NCI-H748 (cell line): ENCODE measurements around the gene TGM1.
"Not testable (repeated sequence)": the region's sequence is repeated elsewhere in the genome, so short reads cannot be mapped to it uniquely, and the experiment has no call there.

ENCODE experiments used
- DNase-seq: peaks from one replicate; lab custom pipeline; 2025; ENCODE audit not compliant: unreplicated experiment; lab: John Stamatoyannopoulos, UW

TGM1 gene

DNA sequence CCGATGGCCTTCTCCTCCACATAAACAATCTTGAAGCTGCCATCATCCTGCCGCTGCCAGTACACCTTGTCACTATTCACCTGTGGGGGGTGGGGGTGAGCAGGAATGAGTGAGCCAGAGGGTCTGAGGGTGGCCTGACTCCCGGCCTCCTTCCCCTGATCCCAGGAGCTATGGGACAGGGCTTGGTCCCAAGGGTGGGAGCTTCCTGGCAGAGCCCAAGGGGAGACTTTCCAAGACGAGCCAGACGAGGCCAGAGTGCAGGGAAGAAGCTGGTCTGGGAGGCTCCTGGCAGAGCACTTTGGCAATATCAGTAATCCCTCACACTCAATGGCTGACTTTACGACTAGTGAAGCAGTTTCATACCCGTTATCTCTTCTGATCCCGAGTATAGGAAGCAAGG is 7.5 kb downstream of the TGM1 start:
- no peak for DNase-seq

DNA sequence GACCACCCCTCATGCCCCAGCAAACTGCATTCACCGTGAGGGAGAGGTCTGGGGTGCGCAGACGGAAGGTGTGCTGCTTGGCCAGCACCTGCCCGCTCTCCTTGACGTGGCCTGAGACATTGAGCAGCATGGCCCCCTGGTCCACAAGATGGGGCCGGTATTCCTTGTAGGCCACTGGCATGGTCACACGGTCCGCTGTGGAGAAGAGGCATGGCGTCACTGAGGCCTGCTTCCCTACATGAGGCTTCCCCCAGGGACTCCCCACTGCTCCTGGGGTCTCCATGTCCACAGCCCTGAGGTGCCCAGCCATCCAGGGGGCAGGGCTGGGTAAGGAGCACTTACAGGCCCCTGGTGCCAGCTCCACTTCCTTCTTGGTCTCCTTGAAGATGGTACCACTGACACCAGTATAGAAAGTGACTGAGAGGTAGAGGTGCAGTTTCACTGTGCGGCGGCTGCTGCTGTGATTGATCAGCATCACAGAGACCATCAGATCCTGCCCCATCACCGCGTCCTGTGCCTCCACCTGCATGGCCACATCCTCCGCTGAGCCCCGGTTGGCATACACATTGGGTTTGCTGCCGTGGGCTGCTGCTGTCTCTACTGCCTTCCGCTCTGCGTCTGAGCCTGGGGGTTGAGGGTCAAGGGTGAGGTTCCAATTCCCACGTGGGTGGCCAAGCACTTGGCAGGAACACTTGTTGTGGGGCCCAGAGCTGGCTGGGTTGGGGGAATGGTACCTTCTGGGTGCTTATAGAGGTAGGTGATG is 8.2 kb downstream of the TGM1 start:
- no peak for DNase-seq

DNA sequence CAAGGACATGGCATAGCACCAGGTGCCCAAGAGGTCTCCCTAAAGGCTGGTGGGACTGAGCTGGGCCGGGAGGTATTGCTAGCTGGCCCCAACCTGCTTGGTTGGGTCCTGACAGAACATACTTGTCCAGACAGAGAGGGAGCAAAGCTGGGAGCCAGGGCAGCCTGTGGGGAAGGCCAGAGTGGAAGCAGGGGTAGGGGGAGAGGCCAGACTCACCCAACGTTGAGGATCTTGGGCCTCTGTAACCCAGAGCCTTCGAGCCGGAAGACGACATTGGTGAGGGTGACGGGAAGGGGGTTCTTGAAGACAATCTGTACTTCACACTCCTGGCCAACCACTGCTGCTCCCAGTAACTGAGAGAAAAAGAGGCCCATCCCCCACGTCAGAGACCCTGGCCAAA is 9.0 kb downstream of the TGM1 start:
- no peak for DNase-seq

DNA sequence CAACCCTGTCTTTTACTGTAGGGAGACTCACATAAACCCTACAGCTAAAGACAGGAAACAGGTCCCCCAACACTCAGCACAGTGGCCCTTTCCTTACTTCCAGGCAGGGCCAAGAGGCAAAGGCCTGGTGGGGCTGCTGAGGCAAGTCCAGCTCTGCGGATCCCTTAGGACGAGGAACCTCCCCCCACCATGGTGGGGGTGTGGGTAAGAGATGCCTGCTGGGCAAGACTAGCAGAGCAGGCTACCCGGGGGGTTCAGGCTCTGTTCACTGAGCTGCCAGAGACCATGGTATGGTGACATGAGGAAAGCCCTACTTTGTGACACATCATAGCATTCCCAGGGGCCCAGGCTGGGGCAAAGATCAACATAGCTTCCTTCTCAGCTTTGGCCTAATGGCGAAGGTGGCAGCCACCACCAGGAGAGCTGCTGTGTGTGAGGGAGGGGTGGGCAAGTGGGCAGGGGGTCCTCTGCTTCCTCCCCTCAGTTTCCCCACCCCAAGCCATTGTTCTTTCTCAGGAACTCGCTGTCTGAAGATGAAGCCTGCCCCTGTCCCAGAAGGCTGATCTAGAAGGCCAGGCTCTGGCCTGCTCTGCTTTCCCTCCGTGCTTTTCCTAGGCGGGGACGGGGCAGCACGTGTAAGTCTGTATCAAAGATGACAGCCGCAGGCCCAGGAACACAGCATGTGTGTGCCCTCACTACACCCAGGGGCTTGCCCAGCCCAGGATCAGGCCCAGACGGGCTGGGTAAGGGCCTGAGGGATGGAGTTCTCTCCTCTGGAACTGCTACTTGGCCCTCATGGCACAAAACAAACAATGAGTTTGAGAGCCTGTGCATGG is 10.5 kb downstream of the TGM1 start:
- no peak for DNase-seq

DNA sequence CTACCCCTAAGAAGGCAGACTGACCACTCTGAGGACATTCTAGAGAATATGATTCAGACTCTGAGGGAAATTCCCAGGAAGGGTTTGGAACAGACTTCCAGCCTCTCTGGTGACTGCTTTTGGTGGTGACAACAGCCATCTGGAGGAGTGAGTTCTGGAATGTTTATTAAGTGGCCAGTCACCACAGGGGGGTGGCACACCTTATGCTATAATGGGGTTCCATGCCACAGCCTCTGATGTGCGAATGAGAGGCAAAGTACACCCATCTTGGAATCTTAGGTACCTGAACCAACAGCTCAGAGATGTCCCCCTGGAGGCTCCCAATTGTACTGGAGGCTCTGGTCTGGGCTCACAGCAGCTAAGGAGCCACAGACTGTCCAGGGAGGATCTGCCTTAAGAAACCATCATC is 11.1 kb downstream of the TGM1 start:
- no peak for DNase-seq

DNA sequence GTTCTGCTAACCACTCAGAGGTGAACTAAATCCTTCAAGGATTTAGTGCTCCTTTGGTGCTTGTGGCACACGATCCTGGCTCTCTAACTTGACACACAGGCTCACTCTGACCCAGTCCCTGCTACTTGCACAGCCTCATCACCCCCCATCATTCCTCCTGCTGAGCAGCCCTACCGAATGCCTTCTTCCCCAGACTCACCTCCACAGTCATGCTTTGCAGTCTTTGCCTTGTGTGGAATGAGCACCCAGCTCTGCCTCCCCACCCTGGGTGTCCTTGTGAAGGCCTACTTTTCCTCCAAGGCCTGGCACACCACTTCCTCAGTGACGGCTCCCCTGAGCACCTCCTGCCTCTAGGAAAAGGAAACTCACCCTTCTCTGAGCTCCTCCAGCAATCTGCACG is 12.6 kb downstream of the TGM1 start:
- no peak for DNase-seq

DNA sequence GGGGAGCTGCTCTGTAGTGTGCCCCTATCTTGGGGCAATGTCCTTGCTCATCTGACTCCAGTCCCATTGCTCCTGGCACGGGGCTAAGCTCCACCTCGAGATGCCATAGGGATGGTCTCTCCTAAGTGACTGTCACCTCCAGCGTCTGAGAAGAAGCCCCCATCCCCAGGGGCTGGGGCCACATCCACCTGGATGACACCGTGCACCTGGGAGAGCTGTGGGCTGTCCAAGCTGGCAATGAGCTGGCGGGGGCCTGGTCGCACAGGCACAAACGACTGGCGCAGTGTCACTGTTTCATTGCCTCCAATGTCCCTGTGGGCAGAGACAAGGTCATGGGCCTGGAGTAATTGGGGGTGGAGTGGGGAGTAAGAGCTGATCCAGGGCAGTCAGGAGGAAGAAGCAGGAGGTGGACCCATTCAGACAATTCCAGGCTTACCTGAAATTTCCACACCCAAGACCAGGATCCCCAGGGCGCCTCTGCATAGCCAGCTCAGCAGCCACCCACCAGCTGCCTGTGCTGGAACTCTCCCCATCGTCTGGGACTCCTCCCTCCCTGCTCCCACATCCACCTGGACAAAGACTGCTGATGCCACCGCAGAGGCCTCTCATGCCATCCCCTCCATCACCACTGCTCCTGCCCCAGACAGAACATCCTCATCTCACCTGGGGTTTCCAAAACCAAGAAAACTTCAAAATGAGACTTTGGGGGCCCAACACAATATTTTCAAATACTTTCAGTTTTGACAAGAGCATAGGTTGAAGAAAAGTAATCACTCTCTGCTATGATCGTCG is 13.6 kb downstream of the TGM1 start:
- no peak for DNase-seq

DNA sequence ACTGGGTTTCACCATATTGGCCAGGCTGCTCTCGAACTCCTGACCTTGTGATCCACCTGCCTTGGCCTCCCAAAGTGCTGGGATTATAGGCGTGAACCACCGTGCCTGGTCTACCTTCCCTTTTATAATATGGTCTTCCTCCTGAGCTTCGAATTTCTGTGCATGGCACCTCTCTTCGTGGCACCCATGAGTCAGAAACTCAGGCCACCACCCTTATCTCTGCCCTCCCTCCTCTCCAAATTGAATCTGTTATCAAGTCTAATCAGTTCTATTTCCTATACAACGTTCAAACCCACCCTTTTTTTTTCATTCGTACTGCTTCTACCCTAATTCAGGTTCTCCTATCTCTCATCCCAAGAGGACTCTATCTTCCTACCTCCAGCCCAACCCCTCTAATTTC is 15.6 kb downstream of the TGM1 start:
- no peak for DNase-seq

DNA sequence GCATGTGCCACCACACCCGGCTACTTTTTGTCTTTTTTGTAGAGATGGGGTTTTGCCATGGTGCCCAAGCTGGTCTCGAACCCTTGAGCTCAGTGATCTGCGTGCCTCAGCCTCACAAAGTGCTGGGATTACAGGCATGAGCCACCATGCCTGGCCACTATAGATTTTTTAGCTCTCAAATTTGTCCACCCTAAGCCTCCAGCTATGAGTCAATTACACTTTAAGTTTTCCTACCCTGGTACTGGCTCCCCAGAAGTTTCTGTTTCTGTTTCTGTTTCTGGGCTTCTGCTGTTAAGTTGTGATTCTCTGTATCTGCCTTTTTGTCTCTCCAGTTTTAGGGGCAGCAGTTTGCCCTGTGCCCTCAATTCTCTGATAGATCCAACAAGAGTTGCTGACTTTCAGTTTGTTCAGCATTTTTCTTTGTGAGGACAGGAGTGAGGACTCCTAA is 16.2 kb downstream of the TGM1 start:
- no peak for DNase-seq

DNA sequence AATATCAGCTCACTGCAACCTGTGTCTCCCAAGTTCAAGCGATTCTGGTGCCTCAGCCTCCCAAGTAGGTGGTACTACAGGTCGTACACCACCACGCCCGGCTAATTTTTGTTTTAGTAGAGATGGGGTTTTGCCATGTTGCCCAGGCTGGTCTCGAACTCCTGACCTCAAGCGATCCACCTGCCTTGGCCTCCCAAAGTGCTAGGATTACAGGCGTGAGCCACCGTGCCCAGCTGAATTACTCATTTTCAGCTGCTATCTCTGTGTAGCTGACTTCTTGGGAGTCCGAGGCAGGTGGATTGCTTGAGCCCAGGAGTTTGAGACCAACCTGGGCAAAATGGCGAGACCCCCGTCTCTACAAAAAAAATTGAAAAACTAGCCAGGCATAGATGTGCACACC is 17.6 kb downstream of the TGM1 start:
- not testable (repeated sequence) for DNase-seq

DNA sequence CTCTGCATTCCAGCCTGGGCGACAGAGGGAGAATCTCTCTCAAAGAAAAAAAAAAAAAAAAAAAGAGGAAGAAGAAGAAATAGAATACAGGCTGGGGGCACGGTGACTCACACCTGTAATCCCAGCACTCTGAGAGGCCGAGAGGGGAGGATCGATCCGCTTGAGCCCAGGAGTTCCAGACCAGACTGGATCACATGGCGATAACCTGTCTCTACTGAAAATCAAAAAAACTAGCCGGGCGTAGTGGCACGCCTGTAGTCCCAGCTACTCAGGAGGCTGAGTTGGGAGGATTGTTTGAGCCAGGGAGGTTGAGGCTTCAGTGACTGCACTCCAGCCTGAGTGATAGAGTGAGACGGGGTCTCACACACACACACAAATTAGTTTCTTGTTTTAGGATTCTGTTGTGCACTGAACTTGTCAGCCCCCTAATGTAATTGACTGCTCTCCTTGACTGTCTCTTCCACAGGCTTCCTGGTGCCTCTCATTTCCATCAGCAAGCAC is 19.6 kb downstream of the TGM1 start:
- DNase-seq, result no peak

DNA sequence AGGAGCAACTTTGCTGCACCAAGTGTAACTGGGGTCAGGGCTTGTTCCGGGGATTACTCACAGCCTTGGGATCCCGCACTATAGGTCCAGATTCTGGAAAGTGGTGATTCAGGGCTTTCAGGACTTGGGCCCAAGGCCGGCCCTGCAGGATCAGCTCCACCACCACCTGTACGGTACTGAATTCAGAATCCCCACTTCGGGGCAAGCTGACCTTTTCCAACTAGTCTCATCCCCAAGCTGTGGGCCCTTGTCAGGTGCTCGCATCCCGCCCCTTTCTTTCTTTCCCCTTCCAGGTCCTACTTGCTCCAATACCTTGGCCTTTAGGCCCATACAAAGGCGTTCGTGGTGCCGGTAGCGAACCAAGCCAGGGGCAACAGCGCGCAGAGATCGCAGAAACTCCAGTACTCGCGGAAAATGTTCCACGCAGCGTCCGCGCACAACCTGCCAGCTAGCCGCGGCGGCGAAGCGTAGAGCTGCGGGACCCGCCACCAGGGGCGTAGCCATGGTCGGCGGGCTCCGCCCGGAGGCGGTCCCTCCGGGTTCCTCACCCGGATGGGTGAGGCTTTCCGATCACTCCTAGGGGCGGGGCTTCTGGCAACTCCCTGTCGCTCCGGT is 21.0 kb downstream of the TGM1 start:
- peak; percentile 94 for DNase-seq

DNA sequence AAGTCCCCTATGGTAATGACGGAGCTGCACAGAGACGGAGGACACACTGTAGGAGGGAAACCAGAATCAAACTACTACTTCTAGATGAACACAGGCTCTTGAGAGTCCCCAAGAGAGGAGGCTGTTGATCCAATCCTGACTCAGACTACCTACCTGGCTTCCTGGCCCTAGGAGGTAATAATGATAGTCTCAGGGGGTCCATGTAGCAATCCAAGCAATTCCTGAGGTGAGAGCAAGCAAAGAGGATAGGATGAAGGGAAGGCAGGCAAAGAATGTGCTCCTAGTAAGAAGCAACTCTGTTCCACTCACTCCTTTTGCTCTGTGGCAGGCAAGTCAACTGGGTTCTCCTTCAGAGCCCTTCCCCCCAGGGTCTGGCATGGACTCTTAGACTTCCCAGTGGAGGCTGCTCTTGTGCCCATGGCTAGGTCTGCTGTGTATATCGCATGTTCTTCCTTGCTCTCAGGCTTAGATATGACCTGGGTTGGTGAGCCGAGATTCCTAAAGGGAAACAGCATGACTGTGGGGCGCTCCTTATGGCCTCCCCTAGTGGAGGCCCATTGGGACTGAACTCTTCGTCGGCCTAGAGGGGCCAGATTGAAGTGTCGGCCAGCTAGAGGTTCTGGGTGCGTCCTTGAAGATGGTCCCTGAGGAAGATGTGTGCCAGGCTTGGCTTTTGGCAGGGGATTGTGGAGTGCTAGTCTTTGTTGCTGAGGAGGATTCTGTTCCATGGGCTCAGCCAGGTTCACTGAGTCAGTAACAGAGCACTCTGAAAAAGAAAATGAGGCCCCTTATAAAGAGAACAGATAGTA is 22.7 kb downstream of the TGM1 start:
- DNase-seq, result no peak

DNA sequence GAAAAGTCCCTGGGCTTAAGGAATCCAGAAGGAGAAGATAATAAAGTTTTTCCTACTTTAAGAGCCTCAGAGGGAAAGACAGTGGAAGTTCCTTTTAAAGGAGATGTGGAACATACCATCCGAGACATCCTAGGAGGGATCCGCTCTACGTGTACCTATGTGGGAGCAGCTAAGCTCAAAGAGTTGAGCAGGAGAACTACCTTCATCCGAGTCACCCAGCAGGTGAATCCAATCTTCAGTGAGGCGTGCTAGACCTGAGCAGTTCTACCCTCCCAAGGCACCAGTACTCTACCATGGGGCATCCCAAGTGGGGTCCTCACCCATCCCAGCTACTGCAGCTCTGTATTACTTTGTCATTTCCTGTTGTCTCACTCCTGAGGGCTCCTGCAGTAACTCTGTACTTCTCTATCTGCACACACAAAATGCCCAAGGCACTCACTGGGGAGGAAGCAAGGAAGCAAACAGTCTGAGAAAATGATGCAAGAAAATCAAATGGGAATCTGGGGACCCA is 24.4 kb downstream of the TGM1 start:
- DNase-seq, result no peak

DNA sequence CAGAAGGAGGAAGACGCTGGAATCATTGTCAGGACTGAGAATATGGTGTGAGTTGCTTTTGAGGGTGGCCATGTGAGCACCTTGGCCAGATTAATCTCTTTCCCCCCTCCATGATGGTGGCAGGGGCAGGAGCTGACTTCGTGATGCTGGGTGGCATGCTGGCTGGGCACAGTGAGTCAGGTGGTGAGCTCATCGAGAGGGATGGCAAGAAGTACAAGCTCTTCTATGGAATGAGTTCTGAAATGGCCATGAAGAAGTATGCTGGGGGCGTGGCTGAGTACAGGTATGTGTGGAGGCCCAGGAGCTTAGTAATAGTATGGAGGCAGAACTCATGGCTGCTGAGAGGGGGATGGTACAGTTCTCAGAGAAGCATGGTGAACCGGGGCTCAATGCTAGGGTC is 24.9 kb downstream of the TGM1 start:
- no peak for DNase-seq

DNA sequence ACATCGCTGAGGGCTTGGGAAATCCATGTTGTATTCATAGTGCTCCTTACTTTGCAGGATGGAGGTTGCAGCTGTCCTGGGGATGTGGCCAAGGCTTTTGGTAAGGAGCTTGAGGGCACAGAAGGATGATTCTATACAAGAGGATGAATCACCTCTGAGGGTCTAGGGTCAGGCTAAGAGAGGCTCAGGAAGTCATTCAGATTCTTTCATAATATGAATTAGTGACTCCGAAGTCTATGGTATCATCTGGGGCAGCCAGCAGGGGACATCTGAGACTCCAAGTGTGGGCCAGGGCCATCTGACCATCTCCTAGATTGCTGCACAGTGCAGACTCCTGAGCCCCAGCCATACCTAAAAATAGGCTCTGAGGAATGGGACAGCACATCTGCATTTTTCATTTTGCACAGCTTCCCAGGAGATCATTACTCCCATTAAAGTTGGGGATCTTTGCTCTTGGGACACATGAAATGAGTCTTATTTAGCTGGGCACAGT is 25.5 kb downstream of the TGM1 start:
- no peak for DNase-seq

DNA sequence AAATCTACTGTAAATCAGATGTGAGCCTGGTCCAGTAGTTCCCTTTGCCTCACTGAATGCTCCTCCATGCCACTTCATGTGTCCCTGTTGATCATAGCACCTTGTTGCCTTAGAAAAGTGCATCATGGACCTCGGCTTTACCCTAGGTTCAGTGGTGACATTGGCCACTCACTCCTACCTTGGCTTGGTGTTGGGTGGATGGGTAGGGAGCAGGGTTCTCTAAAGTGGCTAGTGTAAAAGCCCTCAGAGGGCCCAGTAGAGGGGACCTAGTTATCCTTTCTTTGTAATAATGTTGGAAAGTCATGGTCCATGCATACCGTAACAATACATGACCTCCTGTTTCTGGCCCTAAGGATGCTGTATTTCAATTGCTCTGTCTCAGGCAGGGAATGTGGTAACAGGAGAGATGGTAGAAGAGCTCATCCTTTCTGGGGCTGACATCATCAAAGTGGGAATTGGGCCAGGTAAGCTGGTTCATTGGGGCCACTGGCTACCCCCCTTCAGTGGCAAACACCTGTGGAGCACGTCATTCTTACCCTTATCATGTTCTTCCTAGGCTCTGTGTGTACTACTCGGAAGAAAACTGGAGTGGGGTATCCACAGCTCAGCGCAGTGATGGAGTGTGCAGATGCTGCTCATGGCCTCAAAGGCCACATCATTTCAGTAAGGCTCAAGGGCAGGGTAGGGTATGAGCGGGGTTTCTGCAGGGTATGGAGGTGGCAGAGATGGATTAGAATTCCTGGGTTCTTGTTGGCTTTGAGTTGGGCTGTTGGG is 26.1 kb downstream of the TGM1 start:
- DNase-seq, result no peak

DNA sequence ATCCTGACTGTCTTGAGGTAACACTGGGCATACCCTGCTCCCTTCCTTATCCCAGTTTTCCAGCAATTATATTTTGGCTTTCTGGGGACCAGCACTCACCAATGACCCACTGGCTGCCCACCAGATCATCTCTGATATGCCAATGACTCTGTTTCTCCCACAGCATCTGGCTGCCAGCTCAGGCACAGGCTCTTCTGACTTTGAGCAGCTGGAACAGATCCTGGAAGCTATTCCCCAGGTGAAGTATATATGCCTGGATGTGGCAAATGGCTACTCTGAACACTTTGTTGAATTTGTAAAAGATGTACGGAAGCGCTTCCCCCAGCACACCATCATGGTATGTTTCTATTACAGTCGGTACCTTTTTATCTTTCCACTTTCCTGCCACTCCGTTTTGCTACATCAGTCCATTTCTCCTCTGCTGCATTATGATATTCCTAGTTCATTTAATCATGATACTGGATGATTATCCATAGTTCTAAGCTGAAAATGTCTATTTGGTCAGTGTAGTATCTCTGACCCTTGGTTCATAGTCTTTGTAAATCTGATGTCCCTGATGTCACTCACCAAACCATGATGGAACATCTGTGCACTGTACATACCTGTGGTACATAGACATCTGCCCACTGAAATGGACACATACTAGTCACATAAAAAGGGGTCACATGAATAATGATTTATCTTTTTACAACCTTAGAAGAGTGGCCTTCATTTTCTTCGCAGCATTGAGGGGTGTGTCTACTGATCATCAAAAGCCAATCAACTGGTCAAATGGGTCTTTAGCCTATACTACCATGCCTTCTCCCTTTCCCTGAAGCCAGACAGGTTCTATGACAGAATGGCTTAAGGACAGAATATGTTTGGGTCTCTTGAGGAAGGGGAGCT is 26.9 kb downstream of the TGM1 start:
- no peak for DNase-seq
